Vagina (tissue), 2 donors: Measurements from ENCODE around the gene SOCS1.

Experiments used
- CTCF ChIP-seq, 3 experiments: fragments of 450-650 bp in 2 of 3; fragments of 200-600 bp in 1 of 3; sonication (generic) in 1 of 3; IDR thresholded peaks; one replicate each; pipeline ENCODE4 v1.5.1; 2017 to 2019; ENCODE audit warnings: antibody characterized with exemption in 3 of 3, mild to moderate bottlenecking in 2 of 3, moderate library complexity in 2 of 3
- POLR2AphosphoS5 ChIP-seq, 2 donors: sonication (generic); formaldehyde crosslinking; IDR thresholded peaks; one replicate each; pipeline ENCODE4 v1.9.0; 2017; ENCODE audit warnings: antibody characterized with exemption in 2 of 2, mild to moderate bottlenecking in 2 of 2, low read depth in 1 of 2; ENCODE audit not compliant: insufficient read depth in 1 of 2

GRCh38 chr16:11212798-11213196, 43.2 kb downstream of the SOCS1 start:
- TF ChIP-seq CTCF (IDR thresholded peaks at IDR 0.05): no peak
- no peak for TF ChIP-seq POLR2AphosphoS5 (IDR thresholded peaks at IDR 0.05; ENCODE audit: insufficient read depth in 1 of 2, low read depth in 1 of 2)
